NCI-H2081 (cell line): ENCODE results near the gene DIS3L2.

Source experiments
- DNase-seq, 2 experiments: peaks; one replicate each; lab custom pipeline; 2025; lab: John Stamatoyannopoulos, UW

Gene DIS3L2

DNA sequence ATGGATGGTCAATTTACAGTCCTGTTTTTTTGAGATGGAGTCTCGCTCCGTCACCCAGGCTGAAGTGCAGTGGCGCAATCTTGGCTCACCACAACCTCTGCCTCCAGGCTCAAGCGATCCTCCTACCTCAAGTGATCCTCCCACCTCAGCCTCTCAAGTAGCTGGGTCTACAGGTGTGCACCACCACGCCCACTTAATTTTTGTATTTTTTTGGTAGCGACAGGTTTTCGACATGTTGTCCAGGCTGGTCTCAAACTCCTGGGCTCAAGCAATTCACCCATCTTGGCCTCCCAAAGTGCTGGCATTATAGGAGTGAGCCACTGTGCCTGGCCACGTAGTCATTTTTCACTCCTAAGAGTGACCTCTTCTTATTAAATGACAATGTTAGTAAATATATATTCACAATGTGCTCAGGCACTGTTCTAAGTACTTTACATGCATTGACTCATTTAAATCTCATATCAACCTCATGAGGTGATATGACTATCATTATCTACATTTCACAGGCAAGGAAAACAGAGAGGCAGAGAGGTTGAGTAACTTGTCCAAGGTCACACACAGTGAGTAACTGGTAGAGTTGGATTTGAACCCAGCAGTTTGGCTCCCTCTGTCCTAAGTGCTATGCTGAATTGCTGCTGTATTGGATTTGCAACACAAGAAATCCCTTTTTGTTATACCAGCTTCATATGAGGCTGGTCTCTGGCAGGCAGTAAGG, 5.6 kb upstream of the DIS3L2 start:
- no peak for DNase-seq

DNA sequence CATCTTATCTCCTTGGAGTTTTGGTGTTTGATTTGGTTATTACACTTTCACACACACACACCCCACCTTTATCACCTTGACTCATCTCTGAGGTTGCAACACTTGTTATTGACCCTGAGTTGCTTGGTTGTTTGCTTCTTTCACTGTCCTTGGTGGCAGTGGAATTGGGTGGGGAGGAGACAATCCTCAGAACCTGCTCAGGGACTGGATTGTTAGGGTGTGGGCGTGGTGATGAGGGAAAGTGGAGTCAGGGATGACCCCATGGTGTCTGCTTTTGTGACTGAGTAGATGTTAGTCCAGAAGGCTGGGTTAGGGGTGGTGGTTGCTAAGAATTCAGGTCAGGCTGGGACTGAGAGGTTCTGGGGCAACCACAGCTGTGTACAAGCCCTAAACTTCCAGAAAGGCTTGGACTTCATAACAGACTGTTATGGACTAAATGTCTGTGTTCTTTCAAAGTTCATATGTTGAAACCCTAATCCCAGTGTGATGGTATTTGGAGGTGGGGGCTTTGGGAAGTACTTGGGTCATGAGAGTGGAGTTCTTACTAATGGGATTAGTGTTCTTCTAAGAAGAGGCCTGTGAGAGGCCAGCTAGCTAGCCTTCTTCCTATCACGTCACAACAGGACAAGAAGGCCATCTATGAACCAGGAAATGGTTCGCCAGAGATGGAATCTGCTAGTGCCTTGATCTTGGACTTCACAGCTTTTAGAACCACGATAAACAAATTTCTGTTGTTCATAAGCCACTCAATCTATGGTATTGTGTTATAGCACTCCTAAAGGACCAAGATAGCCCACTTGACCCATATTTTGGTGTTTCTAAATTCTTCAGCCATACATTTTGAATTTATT, 3.4 kb upstream of the DIS3L2 start:
- no peak for DNase-seq

DNA sequence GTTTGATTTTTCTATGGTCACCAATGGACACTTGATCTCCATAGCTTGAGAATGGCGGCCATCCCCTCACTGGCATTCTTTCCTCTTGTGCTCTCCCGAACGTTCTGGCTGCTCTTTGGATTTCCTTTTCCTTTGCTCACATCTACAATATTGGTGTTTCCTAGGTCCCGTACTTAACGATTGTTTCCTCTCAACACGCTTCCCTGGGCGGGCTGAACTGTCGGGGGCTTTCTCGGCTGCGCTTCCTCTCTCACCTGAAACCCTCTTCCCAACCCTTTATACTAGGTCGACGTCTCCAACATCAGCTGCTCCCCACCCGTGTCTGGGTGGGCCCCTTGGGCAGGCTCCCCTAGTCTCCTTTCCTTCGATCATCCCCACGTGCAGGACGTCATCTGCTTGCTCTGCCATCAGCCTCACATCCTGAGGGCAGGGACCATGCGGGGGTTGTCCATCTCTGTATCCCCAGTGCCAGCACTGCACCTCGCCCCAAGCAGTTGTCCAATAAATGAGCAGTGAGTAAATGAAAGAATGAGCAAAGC, 634 bp upstream of the DIS3L2 start:
- no peak for DNase-seq

DNA sequence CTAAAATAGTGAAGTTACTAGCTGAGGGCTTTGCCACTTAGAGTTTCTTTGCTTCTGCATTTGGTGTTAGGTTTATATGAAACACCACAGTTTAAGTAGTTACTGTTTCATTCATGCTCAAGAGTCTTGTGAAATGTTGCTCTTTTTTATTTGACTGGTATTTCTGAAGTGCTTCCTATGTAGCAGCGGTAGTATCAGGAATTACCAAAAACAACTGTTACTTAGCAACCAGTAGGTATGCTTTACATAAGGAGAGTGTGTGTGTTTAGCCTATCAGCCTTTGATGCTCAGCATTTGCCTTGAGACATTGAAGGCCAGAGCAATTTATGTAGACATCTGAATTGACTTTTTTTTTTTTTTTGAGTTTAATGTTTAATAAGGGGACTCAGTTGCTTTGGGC, 3.6 kb downstream of the DIS3L2 start:
- DNase-seq: peak in 1 of 2 experiments; percentile 8

DNA sequence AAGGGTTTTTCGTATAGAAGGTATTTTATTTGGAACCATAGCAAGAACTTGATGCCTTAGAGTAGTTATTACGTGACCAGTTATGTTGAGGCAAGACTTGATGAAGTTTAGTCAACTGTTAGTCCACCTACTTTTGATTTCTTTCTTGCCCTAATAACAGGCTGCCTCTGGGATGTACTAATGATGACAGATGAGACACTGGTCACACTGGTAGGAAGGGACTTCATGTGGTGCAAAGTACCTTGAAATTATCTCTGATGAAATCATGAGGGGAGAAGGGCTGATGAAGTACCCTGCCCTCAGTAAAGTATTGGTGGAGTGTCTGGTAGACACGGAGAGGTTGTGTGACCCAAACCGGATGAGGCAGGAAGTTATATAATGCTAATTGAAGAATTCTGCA, 5.4 kb downstream of the DIS3L2 start:
- no peak for DNase-seq

DNA sequence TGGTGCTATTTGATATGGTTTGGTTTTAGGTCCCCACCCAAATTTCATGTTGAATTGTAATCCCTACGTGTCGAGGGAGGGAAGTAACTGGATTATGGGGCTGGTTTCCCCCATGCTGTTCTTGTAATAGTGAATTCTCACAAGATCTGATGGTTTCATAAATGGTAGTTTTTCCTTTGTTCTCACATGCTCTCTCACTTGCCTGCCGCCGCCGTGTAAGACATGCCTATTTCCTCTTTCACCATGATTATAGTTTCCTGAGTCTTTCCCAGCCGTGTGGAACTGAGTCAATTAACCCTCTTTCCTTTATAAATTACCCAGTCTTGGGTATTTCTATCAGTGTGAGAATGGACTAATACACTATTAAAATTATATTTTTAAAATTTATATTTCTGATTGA, 7.3 kb downstream of the DIS3L2 start:
- no peak for DNase-seq

DNA sequence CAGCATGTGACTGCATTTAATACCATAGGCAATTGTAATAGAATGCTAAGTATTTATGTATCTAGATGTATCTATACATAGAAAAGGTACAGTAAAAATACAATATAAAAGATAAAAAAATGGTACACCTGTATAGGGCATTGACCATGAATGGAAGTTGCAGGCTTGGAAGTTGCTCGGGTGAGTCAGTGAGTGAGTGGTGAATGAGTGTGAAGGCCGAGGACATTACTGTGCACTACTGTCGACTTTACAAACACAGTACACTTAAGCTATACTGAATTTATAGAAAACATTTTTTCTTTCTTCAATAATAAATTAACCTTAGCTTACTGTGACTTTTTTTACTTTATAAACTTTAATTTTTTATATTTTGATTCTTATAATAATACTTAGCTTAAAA, 8.9 kb downstream of the DIS3L2 start:
- DNase-seq: no peak

DNA sequence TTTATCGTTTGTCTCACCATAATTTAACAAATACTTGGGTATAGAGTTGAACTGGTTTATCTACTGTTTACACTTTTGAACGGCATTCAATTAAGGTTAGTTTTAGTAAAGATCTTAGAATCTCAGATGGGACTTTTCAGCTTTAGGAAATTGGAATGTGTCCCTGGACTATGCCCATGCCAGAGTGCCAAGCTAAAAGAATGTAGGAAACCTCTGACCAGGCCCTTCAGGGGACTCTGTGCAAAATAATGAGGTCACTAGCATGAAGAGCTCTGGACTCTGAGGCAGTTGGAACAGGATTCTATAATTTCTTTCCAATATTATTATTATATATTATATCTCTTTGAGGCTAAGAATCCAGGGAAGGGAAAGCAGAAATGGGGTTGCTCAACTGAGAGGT, 13.5 kb downstream of the DIS3L2 start:
- no peak for DNase-seq

DNA sequence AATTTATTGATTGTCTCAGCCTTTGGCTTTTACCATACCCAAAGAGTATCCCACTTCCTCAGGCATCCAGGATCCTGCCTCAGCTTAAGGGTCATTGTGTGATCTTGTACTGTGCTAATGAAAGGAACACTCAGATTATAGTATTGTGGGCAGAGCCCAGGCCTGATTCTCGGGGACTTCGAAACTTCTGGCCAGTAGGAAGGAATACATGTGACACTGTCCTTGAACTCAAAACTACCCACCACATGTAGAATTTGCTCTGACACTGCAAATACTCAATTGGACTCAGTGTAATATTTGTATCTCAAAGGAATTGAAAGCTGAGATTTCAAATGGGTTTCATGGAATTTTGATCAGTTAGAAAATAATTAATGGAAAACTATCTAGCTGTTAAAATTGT, 15.9 kb downstream of the DIS3L2 start:
- DNase-seq: no peak

DNA sequence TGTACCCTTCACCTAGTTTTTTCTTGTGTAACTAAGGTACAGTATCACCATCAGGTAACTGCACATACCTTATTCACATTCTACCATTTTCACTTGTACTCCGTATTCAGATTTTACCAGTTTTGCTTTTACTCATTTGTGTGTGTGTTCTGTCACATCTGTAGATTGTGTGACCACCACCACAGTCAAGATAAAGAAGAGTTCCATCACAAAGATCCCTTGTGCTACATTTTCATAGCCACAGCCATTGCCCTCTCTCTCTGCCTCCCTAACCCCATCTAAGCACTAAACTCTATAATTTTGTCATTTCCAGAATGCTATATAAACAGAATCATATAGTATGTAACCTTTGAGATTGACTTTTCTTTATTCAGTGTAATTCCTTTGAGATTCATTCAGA, 23.5 kb downstream of the DIS3L2 start:
- no peak for DNase-seq

DNA sequence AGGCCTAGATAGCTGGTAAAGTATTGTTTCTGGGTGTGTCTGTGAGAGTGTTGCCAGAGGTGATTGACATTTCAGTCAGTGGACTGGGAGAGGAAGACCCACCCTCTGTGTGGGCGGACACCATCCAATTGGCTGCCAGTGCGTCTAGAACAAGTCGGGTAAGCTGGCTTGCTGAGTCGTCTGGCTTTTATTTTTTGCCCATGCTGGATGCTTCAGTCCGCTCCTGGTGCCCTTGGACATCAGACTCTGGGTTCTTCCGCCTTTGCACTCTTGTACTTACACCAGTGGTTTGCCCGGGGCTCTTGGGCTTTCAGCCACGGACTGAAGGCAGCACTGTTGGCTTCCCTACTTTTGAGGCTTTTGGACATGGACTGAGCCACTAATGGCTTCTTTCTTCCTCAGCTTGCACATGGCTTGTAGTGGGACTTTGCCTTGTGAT, 24.3 kb downstream of the DIS3L2 start:
- no peak for DNase-seq

DNA sequence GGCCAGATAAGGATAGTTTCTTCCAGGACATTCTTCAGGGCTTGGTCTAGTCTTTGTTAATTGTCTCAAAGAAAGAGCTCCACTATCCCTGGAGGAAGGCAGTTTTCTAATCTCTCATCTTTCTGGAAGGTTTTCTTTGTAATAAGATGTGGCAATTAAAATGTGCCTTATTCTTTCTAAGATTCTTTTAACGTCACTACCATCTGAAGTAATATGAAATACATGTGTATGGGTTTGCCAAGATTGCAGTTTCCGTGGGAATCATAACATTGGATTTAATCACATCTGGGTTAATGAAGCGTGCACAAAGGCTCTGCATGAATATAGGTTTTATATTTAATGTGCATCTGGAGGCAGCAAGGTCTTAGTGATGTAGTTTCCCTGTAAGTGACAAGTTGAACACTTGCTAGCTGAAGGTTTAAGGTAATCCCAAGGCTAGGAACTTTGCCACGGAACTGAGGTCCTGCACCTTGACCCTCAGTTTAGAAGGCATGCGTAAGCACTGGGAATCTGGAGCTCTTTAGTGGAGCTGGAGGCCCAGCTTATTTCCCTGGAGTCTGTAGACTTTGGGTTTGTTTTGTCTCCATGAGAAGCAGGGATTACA, 25.7 kb downstream of the DIS3L2 start:
- DNase-seq: no peak

DNA sequence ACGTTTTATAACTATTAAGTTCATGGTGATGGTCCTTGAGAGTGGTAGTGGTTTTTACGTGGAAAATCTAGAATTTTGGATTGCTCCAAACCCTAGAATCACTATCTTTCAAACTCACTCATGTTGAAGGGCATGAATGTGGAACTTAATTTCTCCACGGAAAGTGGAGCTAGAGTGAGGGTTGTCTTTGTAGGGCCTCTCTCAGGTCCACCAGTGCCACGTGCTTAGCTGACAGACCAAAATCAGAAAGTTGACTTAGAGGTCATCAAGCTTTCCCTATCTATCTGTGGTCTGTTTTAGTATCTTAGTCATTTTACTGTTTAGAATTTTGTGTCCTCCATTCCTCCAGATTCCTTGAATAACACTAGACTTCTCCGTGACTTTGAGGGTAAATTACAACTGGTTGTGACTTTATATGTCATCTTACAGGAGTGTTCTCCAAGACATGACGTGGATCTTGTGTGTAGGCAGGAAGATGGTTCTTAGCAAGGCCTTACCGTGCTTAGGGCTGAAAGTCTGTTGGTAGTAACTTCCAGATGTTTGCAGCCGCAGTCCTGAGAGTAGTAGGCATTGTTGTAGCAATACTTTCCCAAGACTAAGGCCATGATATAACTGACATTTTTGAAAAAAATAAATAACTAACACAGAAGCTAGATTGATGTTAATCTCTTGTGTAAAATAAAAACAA, 26.8 kb downstream of the DIS3L2 start:
- DNase-seq: no peak

DNA sequence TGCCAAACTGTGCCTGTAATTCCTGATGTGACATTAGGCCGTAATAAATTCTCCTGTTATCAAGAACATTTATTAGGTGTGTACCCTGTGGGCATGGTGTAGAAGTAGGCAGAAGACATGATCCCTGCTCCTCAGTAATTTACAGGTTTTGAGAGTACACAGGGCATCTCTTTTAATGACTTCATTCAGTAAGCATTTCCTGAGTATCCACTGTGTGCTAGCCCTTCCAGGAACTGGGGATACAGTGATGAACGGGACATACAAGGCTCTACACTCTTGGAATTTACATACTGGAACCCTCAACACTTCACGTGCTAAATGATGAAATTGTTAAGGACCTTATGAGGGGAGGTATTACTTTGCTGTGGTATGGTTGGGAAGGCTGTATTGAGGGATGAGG, 30.2 kb downstream of the DIS3L2 start:
- no peak for DNase-seq

DNA sequence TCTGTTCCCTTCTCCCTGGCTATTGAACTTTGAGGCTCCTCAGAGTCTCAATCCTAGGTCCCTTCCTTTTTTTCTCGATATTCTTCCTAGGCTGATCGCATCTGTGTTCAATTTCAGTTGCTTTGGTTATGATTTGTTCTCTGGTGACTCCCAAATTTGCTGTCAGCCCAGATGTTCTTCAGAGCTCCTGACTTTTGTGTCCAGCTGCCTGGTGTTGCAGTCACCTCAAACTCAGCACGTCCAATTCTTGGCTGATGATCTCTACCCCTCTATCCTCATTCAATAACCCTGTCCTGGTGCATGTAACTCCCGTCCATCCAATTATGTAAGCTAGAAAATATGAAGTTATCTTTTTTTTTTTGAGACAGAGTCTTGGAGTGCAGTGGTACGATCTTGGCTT, 31.4 kb downstream of the DIS3L2 start:
- DNase-seq: no peak

DNA sequence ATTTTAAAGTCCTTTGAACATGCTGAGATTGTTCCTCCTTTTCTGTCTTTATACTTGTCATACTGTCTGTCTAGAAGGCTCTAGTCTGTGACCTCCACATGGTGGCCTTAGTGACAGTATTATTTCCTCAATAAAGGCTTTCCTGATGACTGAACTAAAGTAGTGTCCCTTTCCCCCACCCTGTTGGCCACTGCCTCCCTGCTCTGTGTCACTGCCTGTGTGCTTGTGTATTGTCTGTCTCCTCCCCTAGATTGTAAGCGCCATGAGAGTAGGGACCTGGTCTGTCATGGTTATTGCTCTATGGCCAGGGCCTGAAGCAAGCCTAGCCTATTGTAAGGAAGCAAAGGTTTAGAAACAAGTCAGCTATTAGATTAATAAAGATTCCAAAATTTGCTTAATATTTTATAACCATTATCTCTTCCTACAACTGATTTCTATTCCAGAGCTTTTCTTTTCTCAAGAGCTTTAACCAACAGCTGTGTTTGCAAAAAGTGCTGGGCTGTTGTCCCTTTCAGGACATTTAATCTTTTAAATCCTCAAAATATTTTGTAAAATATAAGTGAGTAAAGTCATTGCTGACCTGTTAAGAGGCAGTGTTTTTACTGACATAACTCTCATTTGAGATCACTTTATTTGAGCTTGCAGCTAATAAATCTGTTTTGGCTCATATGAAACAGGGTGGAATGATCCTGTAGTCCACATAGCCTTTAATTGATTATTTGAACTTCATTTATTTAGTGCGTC, 35.5 kb downstream of the DIS3L2 start:
- DNase-seq: no peak

DNA sequence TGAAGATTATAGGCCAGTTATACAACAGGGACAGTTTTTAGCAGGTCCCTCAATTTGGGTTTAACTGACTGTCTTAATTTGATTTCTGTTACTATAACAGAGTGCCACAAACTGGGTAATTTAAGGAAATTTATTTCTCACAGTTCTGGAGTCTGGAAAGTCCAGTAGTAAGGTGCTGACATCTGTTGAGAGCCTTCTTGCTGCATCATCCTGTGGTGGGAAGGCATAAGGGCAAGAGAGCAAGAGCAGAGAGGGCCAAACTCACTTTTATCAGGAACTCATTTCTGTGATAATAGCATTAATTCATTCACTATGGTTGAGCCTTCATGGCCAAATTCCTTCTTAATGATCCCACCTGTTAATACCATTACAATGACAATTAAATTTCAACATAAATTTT, 36.5 kb downstream of the DIS3L2 start:
- DNase-seq: no peak

DNA sequence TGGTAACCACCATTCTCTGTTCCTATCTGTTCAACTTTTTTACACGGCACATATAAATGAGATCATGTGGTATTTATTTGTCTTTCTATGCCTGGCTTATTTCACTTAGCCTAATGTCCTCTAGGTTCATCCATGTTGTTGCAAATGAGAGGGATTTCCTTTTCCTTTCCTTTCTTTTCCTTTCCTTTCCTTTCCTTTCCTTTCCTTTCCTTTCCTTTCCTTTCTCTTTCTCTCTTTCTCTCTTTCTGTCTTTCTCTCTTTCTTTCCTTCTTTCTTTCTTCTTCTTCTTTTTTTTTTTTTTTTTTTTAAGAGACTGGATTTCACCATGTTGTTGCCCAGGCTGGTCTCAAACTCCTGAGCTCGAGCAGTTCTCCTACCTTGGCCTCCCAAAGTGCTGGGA, 38.9 kb downstream of the DIS3L2 start:
- no peak for DNase-seq

DNA sequence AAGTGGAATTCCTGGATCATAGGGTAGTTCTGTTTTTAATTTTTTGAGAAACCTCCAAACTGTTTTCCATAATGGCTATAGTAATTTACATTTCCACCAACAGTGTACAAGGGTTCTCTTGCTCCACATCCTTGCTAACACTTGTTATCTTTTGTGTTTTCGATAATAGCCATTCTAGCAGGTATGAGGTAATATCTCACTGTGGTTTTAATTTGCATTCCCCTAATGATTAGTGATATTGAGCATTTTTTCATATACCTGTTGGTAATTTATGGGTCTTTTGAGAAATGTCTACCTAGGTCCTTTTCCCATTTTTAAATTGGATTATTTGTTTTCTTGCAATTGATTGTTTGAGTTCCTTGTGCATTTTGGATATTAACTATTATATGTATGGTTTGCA, 39.6 kb downstream of the DIS3L2 start:
- DNase-seq: no peak

DNA sequence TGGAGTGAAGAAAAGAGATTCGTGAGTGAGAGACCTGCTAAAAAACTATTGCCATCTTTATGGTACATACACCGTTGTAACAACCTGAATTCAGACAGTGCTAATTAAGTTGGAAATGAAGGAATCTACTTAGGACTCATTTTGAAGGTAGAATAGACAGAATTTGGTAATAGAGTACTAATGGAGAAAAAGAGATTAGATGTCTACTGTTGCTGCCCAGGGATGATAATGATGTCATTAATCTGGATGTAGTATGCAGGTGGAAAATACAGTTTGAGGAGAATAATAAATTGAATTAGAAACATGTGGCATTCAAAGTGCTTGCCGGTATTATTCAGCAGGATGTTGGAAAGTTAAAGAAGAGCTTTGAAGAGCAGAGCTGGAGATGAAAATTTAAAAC, 44.7 kb downstream of the DIS3L2 start:
- no peak for DNase-seq

DNA sequence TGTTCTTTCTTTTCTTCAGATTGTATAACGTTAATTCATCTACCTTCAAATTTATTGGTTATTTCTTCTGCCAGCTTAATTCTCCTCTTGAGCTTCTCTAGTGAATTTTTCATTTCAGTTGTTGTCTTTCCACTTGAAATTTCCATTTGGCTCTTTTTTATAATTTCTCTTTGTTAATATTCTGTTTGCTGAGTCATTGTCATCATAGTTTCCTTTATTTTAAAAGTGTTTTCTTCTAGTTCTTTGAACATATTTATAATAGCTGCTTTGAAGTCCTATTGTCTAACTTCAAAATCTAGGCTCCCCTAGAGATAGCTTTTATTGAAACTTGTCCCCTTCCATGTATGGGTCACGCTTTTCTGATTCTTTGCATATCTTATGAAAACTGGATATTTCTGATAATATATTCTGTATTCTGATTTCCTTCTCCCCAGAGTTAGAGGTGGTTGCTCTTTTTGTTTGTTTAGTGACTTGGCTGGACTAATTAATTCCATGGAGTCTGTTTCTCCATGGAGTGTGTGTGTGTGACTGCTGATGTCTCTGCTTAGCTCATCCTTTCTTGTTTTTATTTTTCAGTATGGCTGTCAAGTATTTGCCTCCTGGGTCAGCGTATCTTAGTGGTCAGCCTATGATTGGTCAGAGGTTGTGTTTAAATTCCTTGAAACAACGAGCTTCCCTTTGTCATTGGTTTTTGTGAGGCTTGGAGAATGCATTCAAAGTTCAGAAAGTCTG, 47.6 kb downstream of the DIS3L2 start:
- no peak for DNase-seq
